ENCODE measurements around the gene NCOA1. TPM values are rescaled to one million over a fixed set of nuclear protein-coding genes. Genes with fewer than 3 reads are reported as not detected.
"Not testable (repeated sequence)": the region's sequence is repeated elsewhere in the genome, so short reads cannot be mapped to it uniquely, and the experiment has no call there.

Gene NCOA1
- total RNA-seq, 1 experiment from 2014 or later = 19.9 TPM

DNA sequence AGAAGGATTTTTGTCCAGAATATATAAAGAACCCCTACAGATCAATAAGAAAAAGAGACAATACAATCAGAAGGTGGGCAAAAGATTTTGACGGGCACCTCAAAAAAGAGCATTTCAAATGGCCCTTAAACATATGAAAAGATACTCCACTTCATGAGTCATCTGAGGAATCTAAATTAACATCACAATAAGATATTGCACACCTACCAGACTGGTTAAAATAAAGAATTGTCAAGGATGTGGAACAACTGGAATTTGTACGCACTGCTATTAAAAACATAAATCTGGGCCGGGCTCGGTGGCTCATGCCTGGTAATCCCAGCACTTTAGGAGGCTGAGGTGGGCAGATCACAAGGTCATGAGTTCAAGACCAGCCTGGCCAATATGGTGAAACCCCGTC is 17.0 kb upstream of the NCOA1 start:
- DNase-seq (ENCODE audit: low spot score) = no peak

DNA sequence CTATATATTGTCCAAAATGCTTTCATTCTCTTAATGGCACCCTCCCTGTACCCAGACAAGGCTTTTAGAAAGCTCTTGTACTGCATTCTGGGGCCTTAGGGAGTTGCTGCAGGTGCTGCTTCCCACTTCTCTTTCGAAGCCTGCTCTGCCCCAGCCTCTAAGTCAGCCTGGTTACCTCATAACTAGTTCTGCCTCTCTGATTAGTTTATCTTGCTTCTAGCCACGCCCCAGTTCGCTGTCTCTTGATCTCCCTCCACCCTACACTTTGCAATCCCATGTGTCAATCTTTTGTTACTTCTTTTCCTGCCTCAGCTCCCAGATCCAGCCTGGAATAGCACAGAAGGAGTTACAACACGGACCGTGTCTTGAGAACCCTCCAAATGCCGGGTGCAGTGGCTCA is 13.8 kb upstream of the NCOA1 start:
- DNase-seq (ENCODE audit: low spot score) = no peak

DNA sequence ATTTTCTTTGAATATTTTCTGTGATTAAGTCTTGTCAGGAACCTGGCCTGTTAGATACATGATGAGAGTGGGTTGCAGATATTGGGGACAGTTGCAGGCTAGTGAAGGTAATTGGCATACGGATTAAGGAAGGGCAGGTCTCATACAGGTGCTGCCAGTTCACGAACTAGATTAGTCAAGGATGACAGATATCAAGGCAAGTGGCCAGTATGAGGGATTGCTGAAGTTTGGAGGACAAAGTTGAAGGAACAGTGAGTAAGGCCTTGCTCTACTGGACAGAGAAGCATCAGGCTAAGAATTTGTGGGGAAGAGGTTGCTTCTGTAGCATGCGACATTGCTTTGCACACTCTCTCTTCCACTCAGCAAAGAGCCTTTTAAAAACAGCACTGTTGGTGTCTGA is 12.8 kb upstream of the NCOA1 start:
- DNase-seq (ENCODE audit: low spot score) = no peak

DNA sequence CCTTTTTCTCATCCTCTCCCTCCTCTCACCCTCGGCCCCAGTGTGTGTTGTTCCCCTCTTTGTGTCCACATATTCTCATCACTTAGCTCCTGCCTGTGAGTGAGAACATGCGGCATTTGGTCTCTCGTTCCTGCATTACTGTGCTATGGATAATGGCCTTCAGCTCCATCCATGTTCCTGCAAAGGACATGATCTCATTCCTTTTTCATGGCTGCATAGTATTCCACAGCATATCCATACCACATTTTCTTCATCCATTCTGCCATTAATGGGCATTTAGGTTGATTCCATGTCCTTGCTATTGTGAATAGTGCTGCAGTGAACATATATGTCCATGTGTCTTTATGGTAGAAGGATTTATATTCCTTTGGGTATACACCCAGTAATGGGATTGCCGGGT is 10.8 kb upstream of the NCOA1 start:
- no peak for DNase-seq (ENCODE audit: low spot score)

DNA sequence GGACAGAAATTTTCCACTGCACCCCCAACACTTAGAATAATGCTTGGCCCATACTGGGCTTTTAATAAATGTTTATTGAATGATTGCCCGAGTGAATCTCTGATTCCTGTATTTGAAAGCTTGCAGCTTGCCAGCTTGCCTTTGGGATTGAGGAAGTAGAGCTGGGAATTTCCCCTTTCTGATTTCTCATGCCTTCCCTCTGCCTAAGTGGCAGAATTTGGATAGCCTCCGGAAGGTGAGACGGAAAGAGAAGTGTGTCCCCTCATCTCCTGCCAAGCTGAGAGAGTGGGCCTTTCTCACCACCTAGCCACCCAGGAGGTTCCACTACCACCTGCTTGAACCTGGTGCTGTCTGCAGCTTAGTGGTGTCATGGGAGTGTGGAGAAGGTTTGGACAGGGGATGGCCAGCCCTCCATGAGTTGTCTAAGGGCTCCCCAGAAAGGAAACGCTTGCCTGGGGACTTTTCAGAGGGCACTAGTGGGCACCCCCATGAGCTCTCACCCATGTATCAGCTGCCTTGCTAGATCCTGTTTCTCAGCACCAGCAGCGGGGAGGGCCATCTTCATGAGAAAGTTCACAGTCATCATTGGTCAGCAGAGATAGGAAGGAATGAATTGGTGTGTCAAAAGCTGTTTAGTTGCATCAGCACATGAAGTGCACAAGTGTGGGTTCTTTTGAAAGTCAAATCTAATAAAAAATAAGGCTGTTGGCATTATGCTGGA is 8.6 kb upstream of the NCOA1 start:
- DNase-seq (ENCODE audit: low spot score) = no peak

DNA sequence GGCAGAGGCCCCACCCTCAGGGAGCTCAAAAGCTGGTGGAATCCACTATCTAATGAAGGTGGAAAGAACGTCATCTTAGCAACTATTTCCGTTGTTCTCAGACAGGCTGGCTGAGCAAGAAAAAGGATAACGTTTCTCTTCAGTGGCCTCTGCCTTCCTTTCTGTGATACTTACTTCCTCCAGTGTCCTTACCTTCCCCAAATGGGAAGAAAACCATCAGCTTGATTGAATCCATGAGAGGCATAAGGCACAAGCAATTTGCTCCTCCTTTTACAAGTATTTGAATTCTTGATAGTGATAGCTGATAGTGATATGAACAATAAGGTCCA is 8.1 kb upstream of the NCOA1 start:
- no peak for DNase-seq (ENCODE audit: low spot score)

DNA sequence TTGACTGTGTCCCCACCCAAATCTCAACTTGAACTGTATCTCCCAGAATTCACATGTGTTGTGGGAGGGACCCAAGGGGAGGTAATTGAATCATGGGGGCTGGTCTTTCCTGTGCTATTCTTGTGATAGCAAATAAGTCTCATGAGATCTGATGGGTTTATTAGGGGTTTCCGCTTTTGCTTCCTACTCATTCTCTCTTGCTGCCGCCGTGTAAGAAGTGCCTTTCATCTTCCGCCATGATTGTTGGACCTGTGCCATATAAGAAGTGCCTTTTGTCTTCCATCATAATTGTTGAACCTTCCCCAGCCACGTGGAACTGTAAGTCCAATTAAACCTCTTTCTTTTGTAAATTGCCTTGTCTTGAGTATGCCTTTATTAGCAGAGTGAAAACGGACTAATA is 6.4 kb upstream of the NCOA1 start:
- not testable (repeated sequence) for DNase-seq (ENCODE audit: low spot score)

DNA sequence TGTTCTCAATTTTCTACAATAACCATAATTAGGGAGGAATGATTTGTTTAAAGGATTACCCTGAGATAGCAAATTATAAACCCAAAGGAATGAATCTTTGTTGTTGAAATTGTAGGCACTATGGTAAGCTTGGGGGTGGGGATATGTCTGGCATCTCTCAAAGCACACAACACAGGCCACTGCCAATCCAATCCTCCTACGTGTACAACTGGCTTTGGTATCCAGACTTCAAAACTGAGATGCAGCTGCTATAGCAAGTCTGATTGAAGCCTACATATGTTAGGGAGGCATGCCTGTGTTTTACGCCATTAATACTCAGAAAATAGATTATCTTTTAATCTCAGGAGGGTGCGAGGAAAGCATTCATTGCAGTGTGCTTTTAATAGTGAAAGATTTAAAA is 5.9 kb upstream of the NCOA1 start:
- no peak for DNase-seq (ENCODE audit: low spot score)

DNA sequence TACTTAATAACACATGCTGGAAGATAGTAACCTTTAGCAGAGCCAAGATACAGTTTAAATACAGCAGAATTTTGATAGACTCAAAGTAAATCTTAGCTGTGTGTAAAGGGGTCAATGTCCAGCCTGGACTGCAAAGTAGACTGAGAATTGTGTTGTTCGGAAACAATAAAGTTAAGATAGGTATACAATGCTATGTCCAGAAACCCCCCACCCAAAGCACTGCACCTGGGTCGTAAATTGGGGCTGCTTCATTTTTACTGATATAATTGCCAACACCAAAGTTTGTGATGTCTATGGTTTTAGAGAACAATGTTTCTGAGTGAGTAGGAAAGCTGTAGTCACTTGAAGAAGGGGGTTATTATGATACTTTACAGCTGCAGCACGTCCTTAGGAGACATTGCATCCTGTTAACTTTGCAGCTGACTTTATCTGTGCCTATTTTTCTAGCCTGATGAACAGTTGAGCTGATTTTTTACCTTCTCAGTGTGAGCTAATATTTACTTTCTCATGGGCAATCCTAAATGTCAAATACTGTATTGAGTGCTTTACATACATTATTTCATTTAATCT is 4.3 kb upstream of the NCOA1 start:
- no peak for DNase-seq (ENCODE audit: low spot score)

DNA sequence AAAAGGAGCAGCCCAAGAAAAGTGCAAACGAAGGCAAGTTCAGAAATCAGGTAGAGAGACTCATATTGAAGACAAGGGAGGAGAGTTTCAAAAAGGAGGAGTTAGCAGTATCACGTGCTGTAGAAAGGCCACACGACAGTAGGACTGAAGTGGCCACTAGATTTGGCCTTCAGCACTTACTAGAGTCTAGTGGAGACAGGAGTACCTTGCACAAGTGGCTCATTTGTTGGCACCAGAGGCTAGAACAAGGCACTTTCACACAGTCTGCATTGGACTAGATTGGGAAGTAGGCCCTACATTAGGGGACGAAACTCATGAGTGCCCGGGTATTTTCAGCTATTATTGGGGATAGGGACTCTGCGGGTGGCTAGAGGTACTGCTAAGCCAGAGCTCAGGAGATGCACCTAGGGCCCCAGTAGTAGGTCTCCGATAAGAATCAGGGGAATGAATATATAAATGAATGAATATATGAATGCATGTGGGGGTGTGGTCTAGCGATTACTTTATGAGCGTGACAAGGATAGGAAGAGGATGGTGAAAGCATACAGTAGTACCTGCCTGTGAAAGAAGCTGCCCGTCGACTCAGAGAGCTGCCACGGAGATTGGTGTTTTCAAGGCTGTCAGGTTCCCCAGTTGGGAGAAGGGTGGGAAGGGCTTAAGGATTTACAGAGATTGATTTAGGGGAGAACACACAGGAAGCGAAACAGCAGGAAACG is 1.4 kb upstream of the NCOA1 start:
- no peak for DNase-seq (ENCODE audit: low spot score)

DNA sequence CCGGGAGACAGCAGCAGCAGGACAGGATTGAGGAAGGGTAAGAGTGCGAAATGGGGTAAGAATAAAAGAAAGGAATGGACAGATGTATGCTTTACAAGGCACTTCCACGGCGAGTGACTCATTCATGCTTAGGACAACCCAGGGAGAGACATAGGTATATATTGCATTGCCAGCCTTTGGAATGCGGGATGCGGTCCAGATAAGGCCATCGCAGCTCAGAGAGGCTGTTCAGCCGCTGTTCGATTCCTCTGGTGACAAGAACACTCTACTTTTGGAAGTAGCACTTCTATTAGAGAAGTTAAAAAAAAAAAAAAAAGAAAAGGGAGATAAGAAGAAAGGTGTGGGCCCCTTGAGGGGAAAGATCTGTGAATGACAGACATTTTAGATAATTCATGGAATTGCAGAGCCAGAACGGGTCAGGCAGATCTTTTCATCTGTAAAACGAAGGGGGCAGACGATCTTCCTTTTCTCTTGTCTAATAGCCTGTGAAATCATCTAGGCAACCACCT is 819 bp upstream of the NCOA1 start:
- DNase-seq (ENCODE audit: low spot score) = peak; percentile 87

DNA sequence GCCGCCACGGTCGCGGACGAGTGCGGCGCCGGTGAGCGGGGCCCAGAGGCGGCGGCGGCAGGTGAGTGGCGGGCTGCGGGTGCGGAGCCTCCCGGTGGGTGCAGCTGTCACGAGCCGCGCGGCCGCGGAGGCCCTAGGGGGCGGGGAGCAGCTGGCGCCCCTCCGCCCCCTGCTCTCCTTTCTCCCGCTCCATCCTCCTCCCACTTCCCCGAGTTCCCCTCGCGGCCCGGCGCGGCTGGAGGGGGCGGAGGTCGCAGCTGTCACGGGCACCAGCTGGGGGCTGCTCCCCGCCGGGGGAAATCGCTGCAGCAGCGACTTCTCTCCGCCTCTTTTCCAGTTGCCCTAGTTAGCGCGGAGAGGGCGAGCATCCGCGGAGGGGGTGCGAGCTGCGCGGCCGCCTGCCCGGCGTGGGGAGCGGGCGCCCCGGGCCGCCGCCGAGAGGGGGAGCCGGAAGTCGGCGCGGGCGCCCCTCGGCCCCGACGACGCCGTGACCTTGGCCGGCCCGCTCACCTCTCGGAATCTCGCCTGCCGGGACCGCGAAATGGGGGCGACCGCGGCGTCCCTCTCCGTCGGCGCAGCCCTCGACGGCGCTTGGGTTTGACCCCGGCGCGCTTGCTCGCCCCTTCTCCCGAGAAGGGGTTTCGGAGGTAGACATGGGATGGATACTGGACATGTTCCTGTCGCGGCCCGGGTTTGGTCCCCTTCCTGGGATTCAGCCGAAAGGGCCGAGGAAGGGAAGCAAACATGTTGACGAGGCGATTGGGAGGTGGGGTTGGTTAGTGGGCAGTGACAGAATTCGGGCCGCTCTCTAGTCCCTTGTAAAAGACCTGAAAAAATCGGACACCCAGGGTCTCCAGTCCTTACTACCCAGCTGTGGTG is 727 bp downstream of the NCOA1 start:
- peak; percentile 12 for DNase-seq (ENCODE audit: low spot score)

DNA sequence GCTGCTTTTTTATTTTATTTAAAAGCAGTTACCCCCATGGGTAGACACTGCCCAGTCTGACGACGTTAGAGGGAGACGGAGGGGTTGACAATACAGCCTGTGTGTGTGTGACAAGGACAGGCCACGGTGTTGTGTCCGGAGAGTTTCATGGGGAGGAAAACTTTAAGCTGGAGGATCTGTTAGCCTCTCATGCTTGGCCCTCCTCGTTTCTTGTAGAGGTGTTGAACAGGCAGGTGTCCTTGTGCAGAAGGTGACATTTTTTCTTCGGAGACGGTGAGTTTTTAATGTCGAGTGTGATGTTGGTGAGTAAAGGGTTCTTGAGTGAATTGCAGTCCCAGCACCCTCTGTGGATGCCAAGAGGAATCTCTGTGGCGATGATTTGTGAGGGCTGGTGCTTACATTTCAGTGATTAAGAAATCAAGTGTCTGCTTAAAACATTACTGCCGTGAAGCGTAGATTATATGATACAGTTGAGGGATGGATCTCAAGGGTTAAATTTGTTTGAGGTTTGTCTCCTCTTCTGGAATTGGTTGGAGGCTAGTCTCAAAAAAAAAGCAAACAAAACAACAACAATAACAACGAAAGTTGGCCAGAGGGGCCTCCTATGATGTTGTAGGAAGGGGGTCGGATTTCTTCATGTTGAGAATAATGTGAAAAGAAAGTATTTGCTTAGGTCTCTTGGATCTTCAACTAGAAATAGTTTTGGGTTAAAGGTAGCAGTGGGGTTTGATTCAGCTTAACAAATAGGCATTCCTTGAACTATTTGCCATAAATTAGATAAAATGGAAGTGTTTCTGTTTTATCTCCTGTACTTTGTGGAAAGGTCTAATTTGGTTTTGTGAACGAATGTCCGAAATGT is 1.6 kb downstream of the NCOA1 start:
- no peak for DNase-seq (ENCODE audit: low spot score)

DNA sequence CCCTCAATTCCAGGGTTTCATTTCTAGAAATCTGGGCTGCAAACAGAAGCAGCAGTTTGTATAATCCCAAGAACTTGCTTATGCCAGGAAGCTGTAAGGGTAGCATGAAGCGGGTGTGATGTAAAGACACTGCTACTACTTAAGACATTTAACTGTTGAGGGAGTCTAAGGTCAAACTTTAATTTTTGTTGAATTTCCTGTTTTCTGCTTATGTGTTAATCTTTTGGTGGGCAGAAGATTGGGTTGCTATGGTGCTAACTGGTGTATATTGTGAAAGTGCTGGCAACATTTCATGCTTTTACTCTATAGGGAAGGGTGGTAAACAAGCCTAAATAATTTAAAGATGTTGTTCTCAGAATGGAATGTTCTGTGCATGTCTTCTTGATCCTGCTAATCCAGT is 2.7 kb downstream of the NCOA1 start:
- no peak for DNase-seq (ENCODE audit: low spot score)

DNA sequence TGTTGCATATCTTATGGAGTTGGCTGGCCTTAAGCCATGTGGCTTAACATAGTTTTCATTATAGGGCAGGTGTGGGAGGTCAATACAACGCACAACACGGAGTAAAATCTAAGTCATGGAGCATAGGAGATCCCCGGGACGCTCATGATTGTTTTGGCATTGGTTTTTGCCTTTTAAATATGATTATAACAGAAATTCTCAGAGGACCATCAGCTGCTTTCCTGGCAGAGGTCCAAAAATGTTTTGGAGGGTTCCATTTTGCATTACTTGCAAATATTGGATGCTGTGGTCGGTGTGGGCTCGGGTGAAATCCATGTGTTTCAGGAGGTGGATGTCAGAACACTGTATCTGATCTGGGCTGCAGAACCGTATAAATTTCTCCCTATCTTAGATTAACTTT is 3.4 kb downstream of the NCOA1 start:
- DNase-seq (ENCODE audit: low spot score) = no peak

DNA sequence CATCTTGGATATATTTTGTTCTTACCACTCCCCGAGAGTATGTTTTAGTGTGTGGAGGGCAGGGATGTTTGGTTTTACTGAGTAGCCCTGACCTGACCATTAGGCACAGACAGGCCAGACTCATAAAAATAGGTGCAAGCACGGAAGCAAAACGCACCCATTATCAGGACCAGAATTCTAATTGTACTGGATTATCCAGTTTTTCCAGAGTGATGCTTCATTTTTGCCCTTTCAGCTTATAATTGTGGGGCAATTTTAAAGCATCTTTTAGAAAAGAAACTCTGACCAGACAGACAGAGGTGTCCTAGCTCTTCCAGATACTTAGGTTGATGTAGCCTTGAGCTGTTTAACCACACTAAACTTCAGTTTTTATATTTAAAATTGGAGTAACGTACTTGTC is 4.4 kb downstream of the NCOA1 start:
- DNase-seq (ENCODE audit: low spot score) = no peak

DNA sequence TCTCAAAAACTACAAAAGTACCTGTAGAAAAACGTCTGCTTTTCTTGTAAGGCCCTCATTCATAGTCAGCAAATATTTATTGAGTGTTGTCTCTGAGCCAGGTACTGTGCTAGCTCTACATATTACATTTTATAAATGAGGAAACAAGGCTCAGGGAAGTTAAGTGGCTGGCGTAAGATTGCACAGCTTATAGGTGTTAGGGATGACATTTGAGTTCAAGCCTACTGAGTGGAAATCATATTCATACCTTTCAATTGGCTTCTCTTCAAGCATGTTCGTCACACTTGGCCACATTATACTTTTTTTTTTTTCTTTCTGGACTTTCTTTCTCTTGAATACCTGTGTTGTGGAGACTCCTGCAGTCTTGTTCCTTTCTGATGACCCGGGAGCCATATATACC is 5.9 kb downstream of the NCOA1 start:
- DNase-seq (ENCODE audit: low spot score) = no peak

DNA sequence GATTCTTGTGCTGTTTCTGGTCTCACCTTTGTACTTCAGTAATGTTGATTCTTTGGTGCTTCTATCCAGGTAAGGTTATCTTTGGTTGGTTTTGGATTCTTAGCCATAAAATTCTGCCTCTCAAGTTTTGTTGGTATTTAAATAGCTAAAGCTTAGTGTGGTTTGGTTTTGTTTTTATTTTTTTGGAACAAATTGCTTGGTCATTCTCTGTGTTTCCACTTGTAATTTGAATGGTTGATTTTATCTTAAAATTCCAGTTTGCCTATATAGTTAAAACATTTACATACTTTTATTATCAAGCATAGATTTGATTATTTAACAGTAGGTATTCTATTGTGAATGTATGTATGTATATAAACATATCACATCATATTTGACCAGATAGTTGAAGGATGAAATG is 6.6 kb downstream of the NCOA1 start:
- DNase-seq (ENCODE audit: low spot score) = no peak

DNA sequence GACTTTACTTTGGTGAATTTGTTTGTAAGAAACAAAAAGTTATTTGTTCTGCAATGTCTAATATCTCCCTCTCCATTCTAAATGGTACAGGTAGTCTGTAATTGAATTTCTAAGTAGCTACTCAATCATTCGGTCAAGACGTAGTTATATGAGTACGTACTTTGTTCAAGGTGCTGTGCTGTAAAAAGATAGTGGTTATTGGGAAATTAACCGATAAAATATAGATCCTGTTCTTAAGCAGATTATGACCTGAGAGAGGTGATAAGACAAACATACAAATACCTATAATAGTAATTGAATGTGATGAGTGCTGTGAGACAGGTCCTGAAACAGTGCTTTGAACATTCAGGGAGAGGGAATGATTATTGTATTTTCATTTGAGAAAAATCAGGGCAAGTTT is 7.1 kb downstream of the NCOA1 start:
- no peak for DNase-seq (ENCODE audit: low spot score)

DNA sequence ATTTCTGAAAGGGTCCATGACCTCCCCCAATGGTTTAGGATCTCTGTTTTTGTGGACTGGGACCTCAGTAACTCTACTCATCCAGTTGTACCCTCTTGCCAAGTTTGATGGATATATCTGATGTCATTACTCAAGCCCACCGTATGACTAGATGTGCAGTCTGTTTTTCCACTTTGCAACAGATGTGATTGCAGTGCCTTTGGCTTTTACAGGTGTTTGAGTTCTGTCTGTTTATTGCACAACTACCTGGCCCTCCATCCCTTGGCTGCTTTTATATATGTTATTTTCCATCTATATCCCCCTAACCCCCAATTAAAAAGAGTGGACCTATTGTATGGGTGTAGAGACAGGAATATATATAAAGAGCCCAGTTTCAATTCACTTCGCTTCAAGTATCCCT is 10.8 kb downstream of the NCOA1 start:
- no peak for DNase-seq (ENCODE audit: low spot score)

DNA sequence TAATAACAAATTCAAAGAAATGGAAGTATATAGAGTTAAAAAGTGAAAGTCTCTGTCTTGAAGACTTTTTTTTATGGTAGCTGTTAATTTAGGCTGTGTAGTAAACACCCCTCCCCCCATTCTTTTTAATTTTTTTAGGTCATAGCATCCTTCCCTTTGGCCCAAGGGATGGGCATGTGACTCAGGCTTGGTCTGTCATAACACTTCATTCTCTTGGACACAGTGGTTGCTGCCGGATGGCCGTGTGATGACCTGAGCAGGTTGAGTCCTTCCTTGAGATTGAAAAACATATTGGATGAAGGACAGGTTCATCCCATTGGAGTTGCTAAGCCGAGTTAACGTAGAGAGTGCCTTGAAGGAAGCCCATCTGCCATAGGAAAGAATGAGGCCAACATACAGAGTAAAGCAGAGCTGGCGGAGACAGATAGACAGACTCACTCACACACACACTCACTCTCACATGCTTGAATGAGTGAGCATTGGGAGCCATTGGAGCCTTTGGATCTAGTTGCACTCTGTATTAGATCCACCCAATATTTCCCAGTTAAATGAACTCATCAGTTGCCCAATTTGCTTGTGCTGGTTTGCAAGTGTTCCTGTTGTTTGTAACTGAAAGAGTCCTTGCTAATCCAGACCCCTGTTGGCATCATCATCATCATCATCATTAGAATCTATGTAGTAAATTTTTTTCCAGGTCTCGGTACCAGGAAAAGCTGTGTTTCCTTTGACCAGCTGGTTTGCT is 14.7 kb downstream of the NCOA1 start:
- DNase-seq (ENCODE audit: low spot score) = no peak

Data from A172 (cell line).